WERI-Rb-1 (cell line): ENCODE measurements around the gene HORMAD2.

ENCODE experiments used
- DNase-seq: peaks from one replicate; pipeline ENCODE4 v3.0.0-alpha.2; 2020
- H3K27ac ChIP-seq: fragments of 250-450 bp; sonication (Bioruptor Pico); 2 replicates; pipeline ENCODE4 v1.5.1; 2020; ENCODE audit warnings: mild to moderate bottlenecking, moderate library complexity
- H3K27me3 ChIP-seq: fragments of 250-450 bp; sonication (Bioruptor Pico); 2 replicates; pipeline ENCODE4 v1.5.1; 2021; ENCODE audit warnings: mild to moderate bottlenecking, low read depth, moderate library complexity; ENCODE audit not compliant: insufficient read depth, severe bottlenecking
- H3K36me3 ChIP-seq: fragments of 250-450 bp; sonication (Bioruptor Pico); 2 replicates; pipeline ENCODE4 v1.5.1; 2020; ENCODE audit warnings: mild to moderate bottlenecking, moderate library complexity
- H3K4me3 ChIP-seq: 2 replicates; pipeline ENCODE4 v1.5.1; 2011; ENCODE audit warnings: low read depth, mild to moderate bottlenecking, control low read depth, low read length
- H3K9me3 ChIP-seq: fragments of 250-450 bp; sonication (Bioruptor Pico); 2 replicates; pipeline ENCODE4 v1.5.1; 2021; ENCODE audit warnings: mild to moderate bottlenecking, moderate library complexity; ENCODE audit not compliant: severe bottlenecking
- CTCF ChIP-seq: IDR thresholded peaks from 2 replicates; pipeline ENCODE4 v1.5.1; 2011; ENCODE audit warnings: low read depth, mild to moderate bottlenecking, control low read depth, inconsistent platforms, low read length

Gene HORMAD2

GRCh38 chr22:30150212-30150611 lies 69.9 kb downstream of the HORMAD2 start:
- H3K27ac ChIP-seq, result no peak overlapping the region
- H3K36me3 ChIP-seq, result no peaks in the 10 kb centered on the region
- no peak for DNase-seq
- no peak overlapping the region for H3K4me3 ChIP-seq
- TF ChIP-seq CTCF, result no peak
- H3K27me3 ChIP-seq, result no peaks in the 10 kb centered on the region
- H3K9me3 ChIP-seq, result no peaks in the 10 kb centered on the region

GRCh38 chr22:30158277-30158676 lies 78.0 kb downstream of the HORMAD2 start:
- TF ChIP-seq CTCF, result no peak
- H3K4me3 ChIP-seq, result no peak overlapping the region

GRCh38 chr22:30158744-30159500 lies 78.7 kb downstream of the HORMAD2 start:
- Histone ChIP-seq H3K36me3 (no peaks in the 10 kb centered on the region), H3K27ac (no peak overlapping the region), H3K27me3 (no peaks in the 10 kb centered on the region), H3K9me3 (no peaks in the 10 kb centered on the region), H3K4me3 (no peak overlapping the region)
- no peak for TF ChIP-seq CTCF
- no peak for DNase-seq

More at GRCh38 chr22:30158277-30158676, 78.0 kb downstream of the HORMAD2 start:
- no peak overlapping the region for H3K27ac ChIP-seq
- DNase-seq, result no peak
- no peaks in the 10 kb centered on the region for H3K9me3 ChIP-seq
- H3K27me3 ChIP-seq, result no peaks in the 10 kb centered on the region
- no peaks in the 10 kb centered on the region for H3K36me3 ChIP-seq

GRCh38 chr22:30159561-30160353 lies 79.5 kb downstream of the HORMAD2 start:
- Histone ChIP-seq H3K36me3 (no peaks in the 10 kb centered on the region), H3K4me3 (no peak overlapping the region), H3K27ac (no peak overlapping the region), H3K27me3 (no peaks in the 10 kb centered on the region), H3K9me3 (no peaks in the 10 kb centered on the region)
- TF ChIP-seq CTCF, result no peak
- DNase-seq, result no peak

- Histone ChIP-seq H3K27me3 (no peaks in the 10 kb centered on the region), H3K4me3 (no peak overlapping the region), H3K36me3 (no peaks in the 10 kb centered on the region), H3K9me3 (no peaks in the 10 kb centered on the region), H3K27ac (no peak overlapping the region)
- no peak for DNase-seq
- no peak for TF ChIP-seq CTCF
Observed at GRCh38 chr22:30161051-30161469, 80.8 kb downstream of the HORMAD2 start.
